Activated CD8-positive, alpha-beta memory T cell treated with anti-CD3 and anti-CD28 coated beads, Interleukin-2, amount 10 ng/mL, durations not matched to agents 7 days and 5 days (primary cell): ENCODE results near the gene HNRNPH3. TPM values are rescaled to one million over a fixed set of nuclear protein-coding genes. Genes with fewer than 3 reads are reported as not detected.

Source experiments
- ATAC-seq: fragments of 150-1000 bp; cut with Tn5 transposase; one replicate; pipeline ENCODE4 v1.10.0; 2021; ENCODE audit warnings: moderate library complexity
- CTCF ChIA-PET: fragments of 350-600 bp; sonication (Branson Sonifier 250); formaldehyde crosslinking; loops from one replicate; lab custom pipeline; 2021; ENCODE audit warnings: antibody characterized with exemption; lab: Charles Lee
- DNase-seq: peaks from one replicate; pipeline ENCODE4 v3.0.0-alpha.2; 2020
- H3K27ac Mint-ChIP-seq: one replicate; pipeline ENCODE4 v1.8.0; 2021; ENCODE audit warnings: mild to moderate bottlenecking, mixed read lengths
- H3K27me3 Mint-ChIP-seq: one replicate; pipeline ENCODE4 v1.8.0; 2021; ENCODE audit warnings: mixed read lengths
- H3K36me3 Mint-ChIP-seq: one replicate; pipeline ENCODE4 v1.8.0; 2021; ENCODE audit warnings: mild to moderate bottlenecking, mixed read lengths
- H3K4me1 Mint-ChIP-seq: one replicate; pipeline ENCODE4 v1.8.0; 2021; ENCODE audit warnings: mixed read lengths
- H3K4me3 Mint-ChIP-seq: one replicate; pipeline ENCODE4 v1.8.0; 2021; ENCODE audit warnings: mild to moderate bottlenecking, moderate library complexity, mixed read lengths
- H3K9me3 Mint-ChIP-seq: one replicate; pipeline ENCODE4 v1.8.0; 2022; ENCODE audit warnings: low read depth, mixed read lengths
- total RNA-seq, 2 experiments: library from RNA; stranded (reverse); gene quantifications; one replicate each; pipeline ENCODE4 v1.2.3, GENCODE V29; 2021

The HNRNPH3 gene, protein sequence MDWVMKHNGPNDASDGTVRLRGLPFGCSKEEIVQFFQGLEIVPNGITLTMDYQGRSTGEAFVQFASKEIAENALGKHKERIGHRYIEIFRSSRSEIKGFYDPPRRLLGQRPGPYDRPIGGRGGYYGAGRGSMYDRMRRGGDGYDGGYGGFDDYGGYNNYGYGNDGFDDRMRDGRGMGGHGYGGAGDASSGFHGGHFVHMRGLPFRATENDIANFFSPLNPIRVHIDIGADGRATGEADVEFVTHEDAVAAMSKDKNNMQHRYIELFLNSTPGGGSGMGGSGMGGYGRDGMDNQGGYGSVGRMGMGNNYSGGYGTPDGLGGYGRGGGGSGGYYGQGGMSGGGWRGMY
- 100 to 1,000 TPM; 124 to 129 TPM for total RNA-seq

DNA sequence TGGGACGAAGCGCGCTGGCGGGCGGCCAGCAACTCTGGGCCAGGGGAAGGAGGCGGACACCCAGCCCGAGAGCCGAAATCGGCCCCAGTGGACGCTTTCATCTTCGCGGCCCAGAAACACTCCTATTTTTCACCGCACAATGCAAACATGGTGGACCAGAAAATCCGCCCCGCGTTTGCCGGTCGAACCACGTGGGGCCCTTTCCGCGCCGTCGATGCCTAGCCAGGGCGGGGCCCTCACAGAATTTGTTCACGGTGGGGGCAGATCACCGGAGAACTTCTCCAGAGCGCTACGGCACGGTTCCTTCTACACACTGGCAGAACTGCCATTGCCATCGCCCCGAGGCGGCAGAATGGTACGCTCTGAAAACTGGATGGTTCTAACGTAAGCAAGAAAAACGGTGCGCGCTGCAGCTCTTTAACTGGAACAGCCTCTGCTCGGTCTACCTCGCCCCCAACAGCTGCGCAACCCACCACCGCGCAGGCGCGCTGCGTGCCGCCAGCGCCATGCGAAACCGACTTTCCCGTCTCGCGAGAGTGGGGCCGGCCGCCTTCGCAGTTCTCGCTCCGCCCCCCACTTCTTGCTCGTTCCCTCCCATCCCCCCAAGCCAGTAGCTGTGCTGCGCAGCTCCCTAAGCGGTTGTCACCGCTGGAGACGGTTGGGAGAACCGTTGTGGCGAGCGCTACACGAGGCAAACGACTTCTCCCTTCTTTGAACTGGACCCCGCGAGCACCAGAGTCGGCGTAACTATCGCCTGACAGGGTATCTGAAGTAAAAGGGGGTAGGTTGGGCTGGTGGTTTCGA is at the start of gene HNRNPH3:
Gene HNRNPH3 (plus strand): TSS at position 610 of the 804 bp plus-strand sequence. CDS start 5,158 bp downstream, outside the sequence.
- Mint-ChIP-seq H3K36me3 (peaks cover 32% of the 10 kb centered on the region), H3K27me3 (no peaks in the 10 kb centered on the region), H3K4me1 (peaks cover 34% of the 10 kb centered on the region), H3K4me3 (peak within 1 kb of the TSS; percentile 99), H3K27ac (peak within 1 kb of the TSS; percentile 100), H3K9me3 (no peaks in the 10 kb centered on the region)
- CTCF ChIA-PET = interaction anchor here (0.7 to 5.4 kb wide), 7 partner anchors 16 to 122 kb away, joined by 3 to 31 read pairs (median 3); partner anchors contain the start of gene RUFY2
- peak; percentile 99 for DNase-seq
- peak; percentile 87 for ATAC-seq

- no peaks in the 10 kb centered on the region for H3K9me3 Mint-ChIP-seq
- no peaks in the 10 kb centered on the region for H3K36me3 Mint-ChIP-seq
- H3K4me3 Mint-ChIP-seq = no peak overlapping the region
- CTCF ChIA-PET = no interaction called here
- DNase-seq = no peak
- H3K27me3 Mint-ChIP-seq = no peaks in the 10 kb centered on the region
- no peaks in the 10 kb centered on the region for H3K4me1 Mint-ChIP-seq
- H3K27ac Mint-ChIP-seq = no peak overlapping the region
- ATAC-seq = no peak
These were observed 47.5 kb upstream of the HNRNPH3 start for GRCh38 chr10:68284062-68285001.

DNA sequence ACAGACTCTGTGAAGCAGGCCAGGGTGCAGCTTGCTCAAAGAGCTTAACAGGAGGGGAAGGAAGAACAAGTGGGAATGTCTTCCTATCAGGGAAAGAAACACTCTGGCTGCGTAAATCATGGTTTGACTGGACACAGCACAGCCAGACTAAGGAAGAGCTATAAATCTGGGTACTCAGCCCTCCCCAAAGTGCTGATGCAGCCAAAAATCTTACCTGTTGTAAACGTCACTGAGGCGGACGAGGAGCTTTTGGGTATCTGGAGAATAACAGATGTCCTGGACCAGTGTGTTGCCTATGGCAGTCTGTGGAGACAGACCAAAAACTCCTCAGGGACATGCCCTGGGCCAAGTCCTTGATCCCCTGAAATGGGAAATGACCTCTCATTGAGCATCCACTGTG is 43.1 kb upstream of the HNRNPH3 start:
- H3K27me3 Mint-ChIP-seq = no peaks in the 10 kb centered on the region
- H3K4me3 Mint-ChIP-seq = no peak overlapping the region
- no peak overlapping the region for H3K27ac Mint-ChIP-seq
- ATAC-seq (no peak), DNase-seq (no peak)
- H3K36me3 Mint-ChIP-seq = no peaks in the 10 kb centered on the region
- H3K9me3 Mint-ChIP-seq = no peaks in the 10 kb centered on the region
- H3K4me1 Mint-ChIP-seq = no peaks in the 10 kb centered on the region
- CTCF ChIA-PET = interaction anchor here (1.3 to 1.4 kb wide), 2 partner anchors 13 to 76 kb away, joined by 3 to 5 read pairs; no protein-coding TSS in a partner anchor

- Mint-ChIP-seq H3K27me3 (no peaks in the 10 kb centered on the region), H3K36me3 (no peaks in the 10 kb centered on the region), H3K4me1 (no peaks in the 10 kb centered on the region), H3K4me3 (no peak overlapping the region), H3K9me3 (no peaks in the 10 kb centered on the region), H3K27ac (no peak overlapping the region)
- CTCF ChIA-PET = no interaction called here
- ATAC-seq = no peak
- DNase-seq = no peak
These were observed 41.1 kb upstream of the HNRNPH3 start for GRCh38 chr10:68290736-68291135.

DNA sequence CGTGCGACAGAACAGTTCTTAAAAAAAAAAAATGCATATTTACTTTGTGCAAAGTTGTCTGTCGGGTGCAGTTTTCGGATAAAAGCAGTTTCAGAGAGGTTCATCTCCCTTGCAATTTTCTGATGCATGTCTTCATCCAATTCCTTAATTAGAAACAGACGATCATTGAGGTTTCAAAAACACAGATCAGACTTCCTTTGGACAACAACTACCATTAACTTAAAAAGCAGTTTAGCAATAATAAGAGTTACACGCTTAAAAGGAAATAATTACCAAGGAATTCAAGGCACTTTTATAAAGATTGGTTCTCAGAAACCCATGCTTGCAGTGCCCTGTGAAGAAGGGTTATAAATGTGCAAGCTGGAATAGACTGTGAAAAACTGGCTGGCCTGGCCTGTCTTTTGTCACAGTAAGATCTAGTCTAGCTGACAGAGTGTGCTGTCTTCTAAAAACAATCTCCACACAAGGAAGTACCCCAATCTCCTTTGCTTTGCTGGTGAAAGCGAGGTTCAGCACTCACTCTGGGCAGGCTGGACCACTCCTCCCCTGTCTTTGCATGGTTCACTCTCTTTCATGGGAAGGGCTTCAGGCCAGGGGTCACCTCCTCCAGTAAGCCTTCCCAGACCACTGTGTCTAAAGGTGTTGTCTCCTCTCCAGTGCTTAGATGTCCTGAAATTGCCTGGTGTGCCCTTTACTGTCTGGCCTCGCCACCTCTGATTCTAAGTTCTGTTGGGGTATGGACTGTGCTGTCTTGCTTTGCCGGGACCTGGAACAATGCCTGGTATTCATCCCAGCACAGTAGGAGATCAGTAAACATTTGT is 34.8 kb upstream of the HNRNPH3 start:
- Mint-ChIP-seq H3K9me3 (no peaks in the 10 kb centered on the region), H3K27me3 (no peaks in the 10 kb centered on the region)
- CTCF ChIA-PET = no interaction called here

GRCh38 chr10:68301301-68301700 is 30.6 kb upstream of the HNRNPH3 start:
- Mint-ChIP-seq H3K4me1 (no peaks in the 10 kb centered on the region), H3K4me3 (no peak overlapping the region), H3K36me3 (no peaks in the 10 kb centered on the region), H3K9me3 (no peaks in the 10 kb centered on the region), H3K27me3 (no peaks in the 10 kb centered on the region), H3K27ac (no peak overlapping the region)
- ATAC-seq (no peak), DNase-seq (no peak)
- CTCF ChIA-PET = interaction anchor here (0.9 to 2.9 kb wide), 16 partner anchors 9 to 513 kb away, joined by 3 to 20 read pairs (median 5); no protein-coding TSS in a partner anchor

More for the DNA sequence above, 34.8 kb upstream of the HNRNPH3 start:
- Mint-ChIP-seq H3K4me3 (no peak overlapping the region), H3K36me3 (no peaks in the 10 kb centered on the region), H3K4me1 (no peaks in the 10 kb centered on the region), H3K27ac (no peak overlapping the region)
- DNase-seq (no peak), ATAC-seq (no peak)

DNA sequence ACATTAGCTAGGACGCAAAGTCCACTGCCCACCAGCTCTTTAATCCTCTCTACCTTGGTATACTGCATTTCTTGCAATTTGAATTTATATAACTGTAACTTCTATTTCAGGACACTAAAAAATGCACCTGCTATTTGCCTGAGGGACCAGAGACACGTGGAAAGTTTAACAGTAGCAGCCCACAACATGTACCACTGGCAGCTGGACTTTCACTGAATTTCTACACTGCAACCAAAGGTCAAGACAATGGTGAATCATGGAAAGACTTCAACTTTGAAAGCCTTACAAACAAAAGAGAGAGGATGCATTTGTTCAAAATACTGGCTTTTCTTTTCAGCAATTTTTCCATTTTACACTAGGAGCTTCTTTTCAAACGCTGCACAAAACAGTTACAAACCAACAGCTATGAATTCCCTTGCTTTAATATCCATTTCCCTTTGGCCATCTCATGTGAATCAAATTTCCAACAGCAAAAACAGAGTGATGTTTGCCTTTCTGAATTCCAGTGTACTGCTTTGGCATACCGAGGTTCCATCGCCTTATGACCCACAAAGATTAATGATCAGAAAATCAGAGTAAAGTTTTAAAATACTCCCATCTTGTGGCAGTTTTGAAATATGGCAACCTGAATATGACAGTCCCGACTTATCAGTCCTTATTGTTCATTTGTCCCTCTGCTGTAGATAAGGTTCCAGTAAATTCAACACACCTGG is 29.9 kb upstream of the HNRNPH3 start:
- CTCF ChIA-PET = interaction anchor here (0.9 to 2.9 kb wide), 18 partner anchors 10 to 514 kb away, joined by 3 to 20 read pairs (median 4); no protein-coding TSS in a partner anchor
- H3K9me3 Mint-ChIP-seq = no peaks in the 10 kb centered on the region
- no peaks in the 10 kb centered on the region for H3K27me3 Mint-ChIP-seq
- no peaks in the 10 kb centered on the region for H3K4me1 Mint-ChIP-seq
- ATAC-seq (peak; percentile 58), DNase-seq (no peak)
- H3K4me3 Mint-ChIP-seq = no peak overlapping the region
- H3K27ac Mint-ChIP-seq = no peak overlapping the region
- no peaks in the 10 kb centered on the region for H3K36me3 Mint-ChIP-seq

DNA sequence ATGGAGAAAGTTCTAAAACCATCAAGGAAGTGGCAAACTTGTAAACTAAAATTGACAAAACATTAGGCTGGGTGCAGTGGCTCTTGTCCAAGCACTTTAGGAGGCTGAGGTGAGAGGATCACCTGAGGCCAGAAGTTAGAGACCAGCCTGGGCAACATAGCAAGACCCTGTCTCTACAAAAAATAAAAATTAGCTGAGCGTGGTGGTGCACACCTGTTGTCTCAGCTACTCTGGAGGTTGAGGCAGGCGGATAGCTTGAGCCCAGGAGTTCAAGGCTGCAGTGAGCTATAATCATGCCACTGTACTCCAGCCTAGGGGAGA is 29.4 kb upstream of the HNRNPH3 start:
- Mint-ChIP-seq H3K4me1 (no peaks in the 10 kb centered on the region), H3K36me3 (no peaks in the 10 kb centered on the region), H3K27me3 (no peaks in the 10 kb centered on the region), H3K27ac (no peak overlapping the region), H3K4me3 (no peak overlapping the region), H3K9me3 (no peaks in the 10 kb centered on the region)
- ATAC-seq (no peak), DNase-seq (no peak)
- CTCF ChIA-PET = interaction anchor here (0.6 to 2.9 kb wide), 17 partner anchors 11 to 514 kb away, joined by 3 to 20 read pairs (median 5); no protein-coding TSS in a partner anchor

DNA sequence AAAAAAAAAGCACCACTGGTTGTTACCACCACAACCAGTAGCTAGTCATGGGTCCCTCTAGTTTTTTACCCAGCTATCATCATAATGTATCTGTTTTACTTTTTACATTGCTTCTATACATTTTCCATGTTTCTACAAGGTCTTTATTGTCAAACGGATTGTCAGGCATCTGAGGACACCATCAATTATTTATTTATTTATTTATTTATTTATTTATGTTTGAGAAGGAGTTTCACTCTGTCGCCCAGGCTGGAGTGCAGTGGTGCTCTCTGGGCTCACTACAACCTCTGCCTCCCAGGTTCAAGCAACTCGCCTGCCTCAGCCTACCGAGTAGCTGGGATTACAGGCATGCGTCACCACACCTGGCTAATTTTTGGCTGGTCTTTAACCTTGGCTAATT is 29.0 kb upstream of the HNRNPH3 start:
- H3K4me1 Mint-ChIP-seq = no peaks in the 10 kb centered on the region
- no peaks in the 10 kb centered on the region for H3K36me3 Mint-ChIP-seq

DNA sequence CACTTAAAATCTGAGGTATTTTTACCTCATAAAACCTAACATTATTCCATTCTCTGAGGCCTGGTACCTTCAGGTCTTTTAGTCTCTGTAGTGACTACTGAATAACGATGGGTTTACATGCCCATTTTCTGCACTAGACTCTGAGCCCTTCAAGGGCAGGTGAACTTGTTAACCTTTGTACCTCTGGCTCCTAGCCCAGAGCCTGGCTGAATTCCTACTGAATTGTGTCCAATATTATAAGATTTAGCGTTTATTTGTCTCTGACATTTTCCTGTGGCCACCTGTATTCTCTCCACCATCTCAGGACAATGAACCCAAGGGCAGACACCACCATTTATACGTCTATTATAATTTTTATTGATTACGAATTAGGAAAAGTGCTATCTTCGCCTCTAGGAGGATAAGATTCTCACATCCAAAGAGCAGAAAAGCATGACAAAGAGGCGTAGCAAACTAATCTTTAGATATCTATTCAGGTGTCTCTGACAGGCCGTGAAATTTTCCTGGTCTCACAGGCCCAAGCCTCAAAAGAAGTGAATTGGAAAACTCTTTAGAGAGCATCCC is 27.9 kb upstream of the HNRNPH3 start:
- Mint-ChIP-seq H3K4me3 (no peak overlapping the region), H3K4me1 (no peaks in the 10 kb centered on the region), H3K36me3 (no peaks in the 10 kb centered on the region), H3K27ac (no peak overlapping the region), H3K27me3 (no peaks in the 10 kb centered on the region), H3K9me3 (no peaks in the 10 kb centered on the region)
- DNase-seq (no peak), ATAC-seq (no peak)
- CTCF ChIA-PET = interaction anchor here (0.7 to 2.9 kb wide), 6 partner anchors 10 to 449 kb away, joined by 3 to 19 read pairs (median 4); no protein-coding TSS in a partner anchor

More for the DNA sequence above, 29.0 kb upstream of the HNRNPH3 start:
- H3K9me3 Mint-ChIP-seq = no peaks in the 10 kb centered on the region
- no peak overlapping the region for H3K4me3 Mint-ChIP-seq
- DNase-seq (no peak), ATAC-seq (no peak)
- no peak overlapping the region for H3K27ac Mint-ChIP-seq
- H3K27me3 Mint-ChIP-seq = no peaks in the 10 kb centered on the region
- CTCF ChIA-PET = interaction anchor here (0.6 to 2.9 kb wide), 12 partner anchors 10 to 515 kb away, joined by 3 to 20 read pairs (median 5); no protein-coding TSS in a partner anchor

DNA sequence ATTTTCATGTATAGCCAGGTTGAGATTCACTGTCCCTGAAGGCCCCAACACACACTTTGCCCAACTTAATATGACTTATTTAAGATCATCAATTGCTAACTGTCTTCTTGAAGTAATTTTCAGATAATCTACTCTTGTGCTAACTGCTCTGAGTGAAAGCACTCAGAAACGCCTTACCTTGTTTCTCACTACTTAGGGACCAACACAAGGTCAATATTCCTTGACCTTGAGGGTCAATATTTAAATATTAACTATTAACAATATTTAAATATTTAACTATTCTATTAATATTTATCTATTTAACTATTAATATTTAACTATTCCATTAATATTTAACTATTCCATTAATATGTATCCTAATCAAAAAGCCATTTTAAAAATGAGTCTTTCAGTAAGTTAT is 26.0 kb upstream of the HNRNPH3 start:
- no peaks in the 10 kb centered on the region for H3K9me3 Mint-ChIP-seq
- no peaks in the 10 kb centered on the region for H3K36me3 Mint-ChIP-seq
- no peak overlapping the region for H3K4me3 Mint-ChIP-seq
- DNase-seq = no peak
- CTCF ChIA-PET = interaction anchor here (1.3 kb wide), 1 partner anchor 43 kb away, joined by 3 read pairs; no protein-coding TSS in a partner anchor
- H3K27me3 Mint-ChIP-seq = no peaks in the 10 kb centered on the region
- H3K27ac Mint-ChIP-seq = no peak overlapping the region
- no peaks in the 10 kb centered on the region for H3K4me1 Mint-ChIP-seq
- no peak for ATAC-seq
